ENCODE measurements around the gene C1QTNF9. TPM values are rescaled to one million over a fixed set of nuclear protein-coding genes. Genes with fewer than 3 reads are reported as not detected.

The C1QTNF9 gene
- total and polyA plus RNA-seq, 2 of the 8 experiments (the other 6 are each of a cell fraction or from before 2014, with no cell fraction given) = not detected

GRCh38 chr13:24348385-24348784 lies 39.0 kb downstream of the C1QTNF9 start (continued):
- TF ChIP-seq NRF1 (IDR thresholded peaks at IDR 0.05; ENCODE audit: low read depth, low read length) (no peak), SP2 (IDR thresholded peaks at IDR 0.05; ENCODE audit: low read length) (no peak), SAP30 (IDR thresholded peaks at IDR 0.05; ENCODE audit: insufficient read depth, insufficient replicate concordance, low read length) (no peak), CHD1 (IDR thresholded peaks at IDR 0.05; ENCODE audit: low read depth, low read length) (no peak)
